Colonic mucosa (tissue), 4 donors: ENCODE results near the gene GPR141. TPM values are rescaled to one million over a fixed set of nuclear protein-coding genes. Genes with fewer than 3 reads are reported as not detected.

Experiments used
- DNase-seq: peaks from one replicate; pipeline ENCODE4 v3.0.0-alpha.2; 2020
- H3K27ac ChIP-seq: fragments of 200-600 bp; one replicate; pipeline ENCODE4 v1.8.0; 2021
- H3K27me3 ChIP-seq: fragments of 200-600 bp; one replicate; pipeline ENCODE4 v1.8.0; 2021
- H3K36me3 ChIP-seq: fragments of 200-600 bp; one replicate; pipeline ENCODE4 v1.8.0; 2021
- H3K4me1 ChIP-seq: fragments of 200-600 bp; one replicate; pipeline ENCODE4 v1.8.0; 2021; ENCODE audit warnings: mild to moderate bottlenecking
- H3K4me3 ChIP-seq: fragments of 200-600 bp; one replicate; pipeline ENCODE4 v1.8.0; 2021
- H3K9ac ChIP-seq, 2 donors: one replicate each; pipeline ENCODE4 v1.7.0; 2013; ENCODE audit warnings: control low read depth in 2 of 2, low read depth in 2 of 2, low read length in 2 of 2
- H3K9me3 ChIP-seq: fragments of 200-600 bp; one replicate; pipeline ENCODE4 v1.8.0; 2021
- intact Hi-C: fragments of 100-400 bp; cut with DNase I; formaldehyde crosslinking; loops from one replicate; pipeline ENCODE4 v1.14.1; 2022
- total RNA-seq, 2 donors: library from RNA; stranded (reverse); fragmentation: NEBNext Ultra II Directional in 1 of 2; extraction: Animal tissue kit (Norgen Biotek cat#: 25700) in 1 of 2; gene quantifications; one replicate each; pipeline ENCODE4 v1.2.1, GENCODE V29; 2021
- TF ChIP-seq, protein P1 (sequence below): fragments of 200-600 bp; IDR thresholded peaks from one replicate; pipeline ENCODE4 v1.8.0; 2022; ENCODE audit warnings: antibody characterized with exemption, mild to moderate bottlenecking
- donor health status: healthy.
- donor health status: DM: no; HTN: no; CAD: no.
- donor health status: DM: no; HTN: no; CAD: no.

The GPR141 gene
- total RNA-seq, 2 donors from 2014 or later = 0.40 to 0.58 TPM

DNA sequence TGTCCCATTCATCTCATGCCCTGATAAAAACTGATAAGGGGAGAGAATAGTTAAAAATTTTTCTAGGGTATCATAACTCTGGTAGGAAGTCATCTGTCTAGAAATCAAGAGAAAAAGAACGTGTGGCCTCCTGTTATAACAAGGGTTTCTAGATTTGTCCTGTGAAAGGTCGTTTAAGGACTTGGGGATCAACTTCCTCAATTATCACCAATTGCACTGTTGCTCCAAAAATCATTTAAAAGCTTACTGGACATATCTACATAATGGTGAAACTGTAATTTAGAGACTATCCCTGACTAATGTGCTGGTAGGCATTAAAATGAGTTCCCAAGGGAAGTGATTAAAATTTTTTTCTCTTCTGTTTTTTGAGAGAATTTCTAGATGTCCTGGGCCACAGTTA is 58.2 kb downstream of the GPR141 start:
- intact Hi-C loops = no loop called here
- Histone ChIP-seq H3K9me3 (no peaks in the 10 kb centered on the region), H3K27ac (no peak overlapping the region), H3K4me3 (no peak overlapping the region), H3K27me3 (no peaks in the 10 kb centered on the region), H3K4me1 (no peaks in the 10 kb centered on the region), H3K36me3 (no peaks in the 10 kb centered on the region), H3K9ac (no peak overlapping the region)
- TF ChIP-seq, protein P1, sequence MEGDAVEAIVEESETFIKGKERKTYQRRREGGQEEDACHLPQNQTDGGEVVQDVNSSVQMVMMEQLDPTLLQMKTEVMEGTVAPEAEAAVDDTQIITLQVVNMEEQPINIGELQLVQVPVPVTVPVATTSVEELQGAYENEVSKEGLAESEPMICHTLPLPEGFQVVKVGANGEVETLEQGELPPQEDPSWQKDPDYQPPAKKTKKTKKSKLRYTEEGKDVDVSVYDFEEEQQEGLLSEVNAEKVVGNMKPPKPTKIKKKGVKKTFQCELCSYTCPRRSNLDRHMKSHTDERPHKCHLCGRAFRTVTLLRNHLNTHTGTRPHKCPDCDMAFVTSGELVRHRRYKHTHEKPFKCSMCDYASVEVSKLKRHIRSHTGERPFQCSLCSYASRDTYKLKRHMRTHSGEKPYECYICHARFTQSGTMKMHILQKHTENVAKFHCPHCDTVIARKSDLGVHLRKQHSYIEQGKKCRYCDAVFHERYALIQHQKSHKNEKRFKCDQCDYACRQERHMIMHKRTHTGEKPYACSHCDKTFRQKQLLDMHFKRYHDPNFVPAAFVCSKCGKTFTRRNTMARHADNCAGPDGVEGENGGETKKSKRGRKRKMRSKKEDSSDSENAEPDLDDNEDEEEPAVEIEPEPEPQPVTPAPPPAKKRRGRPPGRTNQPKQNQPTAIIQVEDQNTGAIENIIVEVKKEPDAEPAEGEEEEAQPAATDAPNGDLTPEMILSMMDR = no peak
- no peak for DNase-seq

DNA sequence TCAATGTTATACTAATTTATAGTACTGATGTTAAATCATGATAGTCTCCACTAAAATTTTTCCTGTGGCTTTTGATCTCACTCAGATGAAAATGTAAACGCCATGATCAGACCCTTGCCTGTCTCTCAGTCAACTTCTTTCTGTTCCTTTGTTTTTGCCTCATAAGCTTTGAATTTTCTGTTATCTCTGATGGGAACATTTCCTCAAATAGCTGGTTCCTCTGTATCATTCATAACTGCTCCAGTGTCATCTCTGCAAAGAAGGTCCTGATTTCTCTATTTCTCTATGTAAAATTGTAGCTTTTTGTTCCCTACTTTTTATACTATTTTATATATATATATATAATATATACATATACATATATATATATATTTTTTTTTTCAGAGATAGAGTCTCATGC is 67.5 kb downstream of the GPR141 start:
- Histone ChIP-seq H3K9me3 (no peaks in the 10 kb centered on the region), H3K9ac (no peak overlapping the region), H3K4me1 (no peaks in the 10 kb centered on the region), H3K36me3 (no peaks in the 10 kb centered on the region), H3K4me3 (no peak overlapping the region), H3K27me3 (no peaks in the 10 kb centered on the region), H3K27ac (no peak overlapping the region)
- TF ChIP-seq, protein P1 = no peak
- no peak for DNase-seq
- intact Hi-C loops = no loop called here

DNA sequence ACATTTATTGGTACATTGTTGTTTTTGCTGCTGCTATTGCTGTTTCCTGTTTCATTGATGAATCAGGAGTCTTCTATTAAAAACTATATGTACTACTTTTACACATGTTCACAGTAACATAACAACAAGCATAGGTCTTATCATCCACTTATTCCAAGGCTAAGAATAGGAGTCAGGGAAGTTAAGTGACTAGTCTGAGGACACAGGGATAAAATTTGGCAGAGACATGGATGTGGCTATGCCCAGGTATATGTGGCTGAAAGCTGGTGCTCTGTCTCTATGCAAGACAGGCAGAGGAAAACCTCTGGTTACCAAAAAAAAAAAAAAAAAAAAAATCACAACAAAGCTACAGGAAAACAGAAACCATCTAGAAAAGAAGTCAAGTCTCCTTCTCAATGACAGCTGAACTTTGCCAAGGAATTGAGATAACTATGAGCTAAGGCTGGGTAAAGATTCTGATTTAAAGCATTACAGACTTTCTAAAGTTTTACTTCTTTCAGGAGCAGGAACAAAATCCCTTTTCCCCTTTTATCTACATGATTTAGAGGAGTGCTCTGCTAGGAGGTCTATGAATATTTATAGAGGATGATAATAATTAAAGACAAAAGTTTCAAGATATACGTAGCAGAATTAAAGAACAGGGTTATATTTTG is 70.0 kb downstream of the GPR141 start:
- H3K27me3 ChIP-seq = no peaks in the 10 kb centered on the region
- TF ChIP-seq, protein P1 = no peak
- DNase-seq = no peak
- intact Hi-C loops = no loop called here
- no peak overlapping the region for H3K27ac ChIP-seq
- H3K9ac ChIP-seq = no peak overlapping the region
- no peaks in the 10 kb centered on the region for H3K36me3 ChIP-seq
- H3K9me3 ChIP-seq = no peaks in the 10 kb centered on the region
- no peaks in the 10 kb centered on the region for H3K4me1 ChIP-seq
- H3K4me3 ChIP-seq = no peak overlapping the region

DNA sequence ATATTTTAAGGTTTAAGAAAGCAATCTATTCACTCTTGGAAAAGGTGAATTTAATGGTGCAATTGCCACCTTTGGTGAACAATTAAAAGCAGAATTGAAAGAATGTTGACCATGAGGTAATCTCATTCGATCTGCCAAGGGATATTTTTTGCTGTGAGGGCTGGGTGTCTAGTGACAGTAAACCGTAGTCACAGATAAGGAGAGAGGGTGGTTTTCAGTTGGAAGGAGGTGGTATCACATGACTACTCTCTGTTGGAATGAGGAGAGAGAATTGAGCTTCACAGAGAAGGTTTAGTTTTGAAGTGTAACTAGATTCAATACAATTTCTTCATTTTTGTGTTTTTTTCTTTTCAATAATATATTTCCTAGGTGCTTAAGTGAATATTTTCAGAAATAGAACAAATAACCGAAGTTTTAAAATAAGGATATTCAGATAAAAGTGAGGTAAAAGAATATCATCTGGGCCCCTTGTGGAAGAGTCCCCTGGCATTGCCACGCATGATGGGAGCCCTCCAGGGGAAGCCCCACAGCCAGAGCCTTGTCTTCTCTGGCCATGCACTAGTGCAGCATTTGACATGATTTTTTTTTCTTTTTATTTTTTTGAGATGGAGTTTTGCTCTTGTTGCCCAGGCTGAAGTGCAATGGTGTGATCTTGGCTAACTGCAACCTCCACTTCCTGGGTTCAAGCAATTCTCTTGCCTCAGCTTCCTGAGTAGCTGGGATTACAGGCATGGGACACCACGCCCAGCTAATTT is 73.4 kb downstream of the GPR141 start:
- Histone ChIP-seq H3K9ac (no peak overlapping the region), H3K27me3 (no peaks in the 10 kb centered on the region), H3K9me3 (no peaks in the 10 kb centered on the region), H3K4me1 (no peaks in the 10 kb centered on the region), H3K36me3 (no peaks in the 10 kb centered on the region), H3K4me3 (no peak overlapping the region), H3K27ac (no peak overlapping the region)
- TF ChIP-seq, protein P1 = no peak
- intact Hi-C loops = no loop called here
- no peak for DNase-seq

DNA sequence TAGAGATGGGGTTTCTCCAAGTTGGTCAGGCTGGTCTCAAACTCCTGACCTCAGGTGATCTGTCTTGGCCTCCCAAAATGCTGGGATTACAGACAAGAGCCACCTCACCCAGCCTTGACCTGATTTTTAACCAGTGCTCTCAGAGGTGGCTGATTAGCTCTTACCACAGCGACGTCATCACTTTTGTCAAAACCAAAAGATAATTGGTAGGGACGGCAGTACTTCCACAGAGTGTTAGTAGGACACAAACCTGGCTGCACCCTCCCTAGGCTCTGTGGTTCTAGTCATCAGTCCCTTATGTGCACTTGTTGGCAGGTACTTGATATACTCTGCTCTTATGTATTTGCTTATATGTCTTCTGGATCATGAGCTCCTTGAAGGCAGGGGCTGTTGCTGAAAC is 74.0 kb downstream of the GPR141 start:
- intact Hi-C loops = no loop called here
- H3K36me3 ChIP-seq = no peaks in the 10 kb centered on the region
- no peaks in the 10 kb centered on the region for H3K9me3 ChIP-seq
- H3K4me3 ChIP-seq = no peak overlapping the region
- TF ChIP-seq, protein P1 = no peak
- no peaks in the 10 kb centered on the region for H3K4me1 ChIP-seq
- DNase-seq = no peak
- no peak overlapping the region for H3K9ac ChIP-seq
- H3K27me3 ChIP-seq = no peaks in the 10 kb centered on the region
- H3K27ac ChIP-seq = no peak overlapping the region
